ENCODE results near the gene SPINK2.

GRCh38 chr4:56790691-56791091 lies 30.8 kb downstream of the SPINK2 start:
- TF ChIP-seq CTCF (conservative IDR thresholded peaks at IDR 0.05) (no peak), ZFX (IDR thresholded peaks at IDR 0.05) (no peak)
